HG03442 (cell line): ENCODE data around the gene TSPAN5.

Source experiments
- ATAC-seq: cut with Tn5 transposase; IDR thresholded peaks from one replicate; pipeline ENCODE4 v1.9.1; 2021; ENCODE audit warnings: mild to moderate bottlenecking, moderate library complexity; ENCODE audit not compliant: unreplicated experiment

Gene TSPAN5

DNA sequence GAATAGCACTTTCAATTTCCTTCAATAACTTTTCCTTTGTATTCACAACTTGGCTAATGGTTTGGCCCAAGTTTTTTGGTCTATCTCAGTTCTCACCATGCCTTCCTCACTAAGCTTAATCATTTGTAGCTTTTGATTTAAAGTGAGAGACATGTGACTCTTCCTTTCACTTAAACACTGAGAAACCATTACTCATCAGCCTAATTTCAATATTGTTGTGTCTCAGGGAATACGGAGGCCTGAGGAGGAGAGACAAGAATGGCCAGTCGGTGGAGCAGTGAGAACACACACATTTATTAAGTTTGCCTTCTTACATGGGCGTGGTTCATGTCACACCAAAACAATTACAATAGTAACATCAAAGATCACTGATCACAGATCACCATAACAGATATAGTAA lies 56.7 kb downstream of the TSPAN5 start:
- peak; percentile 74 for ATAC-seq

- no peak for ATAC-seq
Observed at GRCh38 chr4:98599617-98600205, 58.7 kb downstream of the TSPAN5 start.

- no peak for ATAC-seq
Observed at GRCh38 chr4:98586962-98587354, 71.5 kb downstream of the TSPAN5 start.

- no peak for ATAC-seq
Observed at GRCh38 chr4:98586291-98586961, 72.0 kb downstream of the TSPAN5 start.

DNA sequence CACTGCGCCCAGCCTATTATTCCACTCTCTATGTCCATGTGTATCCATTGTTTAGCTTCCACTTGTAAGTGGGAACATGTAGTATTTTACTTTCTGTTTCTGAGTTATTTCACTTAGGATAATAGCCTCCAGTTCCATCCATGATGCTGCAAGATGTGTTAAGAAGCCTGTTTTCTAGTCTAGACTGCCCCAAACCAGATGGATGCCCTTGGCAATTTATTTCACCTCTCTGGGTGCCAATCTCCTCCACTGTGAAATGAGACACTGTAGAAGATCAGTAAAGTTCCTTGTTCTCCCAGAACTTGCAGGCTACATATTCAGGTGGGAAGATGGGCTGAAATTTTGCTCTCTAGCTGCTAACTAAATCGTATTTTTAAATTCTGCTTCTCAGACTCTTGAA lies 72.8 kb downstream of the TSPAN5 start:
- no peak for ATAC-seq

- ATAC-seq, result no peak
Observed at GRCh38 chr4:98584265-98584664, 74.1 kb downstream of the TSPAN5 start.

GRCh38 chr4:98583265-98583664 lies 75.1 kb downstream of the TSPAN5 start:
- no peak for ATAC-seq

DNA sequence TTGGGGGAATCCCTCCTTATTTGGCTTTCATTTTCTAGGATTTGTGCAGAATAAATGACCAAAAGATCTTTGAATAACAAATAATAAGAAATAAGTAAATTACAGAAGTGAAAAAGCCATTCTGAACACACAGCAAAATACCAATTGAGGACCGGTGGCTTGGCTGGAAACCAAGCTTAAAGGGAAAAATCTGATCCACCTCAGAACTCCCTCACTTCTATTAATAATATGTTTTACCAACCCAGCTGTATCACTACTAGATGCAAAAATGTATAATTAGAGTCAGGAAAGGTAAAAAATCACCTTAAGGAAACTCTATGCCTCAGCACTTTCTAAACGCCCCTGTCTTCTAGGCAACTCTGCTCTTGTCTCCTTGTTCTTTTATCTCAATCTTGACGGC lies 77.3 kb downstream of the TSPAN5 start:
- no peak for ATAC-seq

- ATAC-seq, result no peak
Observed at GRCh38 chr4:98577956-98578355, 80.5 kb downstream of the TSPAN5 start.

GRCh38 chr4:98574816-98575215 lies 83.6 kb downstream of the TSPAN5 start:
- ATAC-seq, result no peak

DNA sequence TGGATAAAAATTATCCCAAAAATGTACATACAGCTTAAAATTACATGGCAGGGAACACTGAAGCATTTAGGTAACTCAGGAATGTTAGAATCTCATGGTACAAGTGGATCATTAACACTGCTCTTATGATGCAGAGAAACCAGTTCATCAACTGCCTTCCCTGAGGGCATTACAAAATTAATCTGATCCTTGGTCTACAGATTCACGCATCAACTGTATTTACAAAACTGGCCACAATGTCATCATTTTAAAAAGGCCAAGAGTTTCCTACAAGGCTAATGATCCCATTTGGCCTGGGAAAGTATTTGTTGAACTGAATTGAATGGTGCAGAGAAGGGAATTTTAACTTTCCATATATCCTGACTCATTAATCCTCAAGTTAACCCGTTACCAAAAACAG lies 84.6 kb downstream of the TSPAN5 start:
- no peak for ATAC-seq

DNA sequence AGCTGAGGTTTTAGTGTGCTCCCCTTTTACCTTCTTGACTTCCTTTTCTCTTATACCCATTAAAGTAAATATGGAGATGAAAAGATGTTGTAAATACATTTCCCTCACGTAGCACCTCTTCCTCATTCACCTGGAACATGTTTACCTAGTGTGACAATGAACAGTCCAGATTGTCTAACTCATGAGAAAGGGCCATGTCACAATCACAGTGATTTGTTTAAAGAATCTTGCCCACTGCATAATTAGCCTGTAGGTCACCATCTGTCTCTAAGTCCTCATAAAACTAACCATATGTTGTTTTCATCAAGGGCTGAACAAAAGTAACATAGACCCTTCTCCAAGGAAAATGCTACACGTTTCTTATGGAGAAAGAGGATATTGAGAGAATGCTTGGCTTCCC lies 85.7 kb downstream of the TSPAN5 start:
- no peak for ATAC-seq

GRCh38 chr4:98571161-98571786 lies 87.1 kb downstream of the TSPAN5 start:
- ATAC-seq, result no peak

DNA sequence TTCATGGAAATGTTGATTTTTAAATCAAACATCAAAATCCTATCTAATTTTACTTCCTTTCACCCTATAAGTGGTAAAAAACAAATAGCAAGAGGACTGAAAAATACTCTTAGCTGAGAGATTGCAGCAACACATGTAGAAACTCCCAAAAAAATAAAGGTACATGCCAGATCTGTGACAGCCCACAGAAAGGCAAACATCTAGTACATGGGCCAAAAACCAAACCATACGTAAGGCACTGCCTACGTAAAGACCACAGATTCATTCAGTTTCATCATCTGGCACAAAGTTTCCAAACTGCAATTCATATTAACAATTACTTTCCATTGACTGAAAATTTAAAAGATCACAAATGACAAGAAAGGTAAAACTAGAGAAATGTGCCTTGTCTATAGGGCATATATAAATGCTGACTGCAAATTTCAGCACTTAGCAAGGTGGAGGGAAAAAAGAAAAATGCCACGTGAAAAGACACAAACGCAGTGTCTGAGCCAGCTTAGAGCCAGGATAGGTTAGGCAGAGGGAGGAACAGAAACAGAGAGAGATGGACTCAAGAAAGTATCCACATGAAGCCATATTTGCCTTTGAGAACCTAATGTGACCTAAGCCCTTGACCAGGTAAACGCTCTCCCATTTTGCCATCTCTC lies 88.1 kb downstream of the TSPAN5 start:
- no peak for ATAC-seq

GRCh38 chr4:98568941-98569663 lies 89.3 kb downstream of the TSPAN5 start:
- no peak for ATAC-seq

DNA sequence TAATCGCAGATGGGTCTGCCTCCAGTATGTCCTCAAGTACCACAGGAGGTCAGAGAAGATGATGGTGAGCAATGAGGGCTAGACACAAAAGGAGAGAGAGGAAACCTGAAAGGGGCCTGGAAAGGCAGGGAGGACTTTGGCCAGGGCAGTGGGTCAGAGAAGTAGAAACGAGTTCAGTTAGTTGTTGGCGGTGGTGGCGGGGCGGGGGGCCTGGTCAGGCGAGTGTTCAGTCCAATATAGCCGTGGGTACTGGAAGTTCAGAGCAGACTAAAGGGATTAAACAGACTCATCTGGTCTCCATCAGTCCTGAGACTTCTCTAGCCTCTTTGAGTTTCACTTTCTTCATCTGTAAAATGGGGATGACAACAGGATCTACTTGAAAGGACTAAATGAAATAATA lies 90.8 kb downstream of the TSPAN5 start:
- no peak for ATAC-seq

GRCh38 chr4:98566361-98567008 lies 91.9 kb downstream of the TSPAN5 start:
- ATAC-seq, result no peak

DNA sequence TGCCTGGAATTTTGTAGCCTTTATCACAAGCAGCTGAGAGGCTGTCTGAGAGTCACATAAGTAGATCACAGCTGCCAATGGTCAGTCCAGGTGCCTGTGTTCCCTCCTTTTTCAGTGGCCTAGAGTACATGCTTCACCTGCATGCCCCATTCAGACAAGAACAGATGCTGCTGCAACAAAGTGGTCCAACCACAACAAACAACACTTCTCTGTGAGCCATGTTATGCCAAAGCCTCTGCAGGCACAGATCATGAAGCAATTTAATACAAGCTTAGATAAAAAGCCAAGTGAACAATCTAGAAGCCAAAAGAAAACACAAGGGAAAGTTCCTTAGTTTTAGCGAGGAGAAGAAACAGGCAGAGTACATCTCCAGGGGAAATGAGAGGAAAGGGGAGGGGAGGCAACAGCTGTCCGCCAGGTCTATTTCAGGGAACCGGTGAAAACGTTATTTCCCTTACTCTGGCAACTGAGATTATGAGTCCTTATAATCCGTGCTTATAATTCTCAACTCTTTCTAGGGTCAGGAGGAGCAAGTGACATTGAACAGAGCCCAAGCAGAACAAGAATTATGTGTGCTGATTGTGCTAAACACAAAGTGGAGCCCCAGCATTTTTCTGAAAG lies 92.6 kb downstream of the TSPAN5 start:
- no peak for ATAC-seq

- no peak for ATAC-seq
Observed at GRCh38 chr4:98564852-98565251, 93.6 kb downstream of the TSPAN5 start.

DNA sequence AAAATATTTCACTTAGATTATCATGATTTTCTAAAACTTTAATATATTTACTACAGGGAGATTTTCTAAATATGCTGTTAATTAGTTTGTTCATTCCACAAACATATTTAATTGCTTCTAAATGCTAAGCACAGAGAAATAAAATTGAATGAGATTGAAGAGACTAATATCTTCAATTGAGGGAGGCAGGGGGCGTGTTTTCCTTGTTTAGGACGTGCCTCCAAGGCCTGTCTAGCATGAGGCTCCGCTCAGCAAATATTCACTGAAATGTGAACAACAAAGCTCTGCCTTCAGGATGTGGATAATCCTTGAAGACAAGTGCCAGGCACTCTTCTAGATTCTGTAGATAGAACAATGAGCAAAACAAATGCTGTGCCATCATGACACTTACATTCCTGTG lies 98.1 kb downstream of the TSPAN5 start:
- ATAC-seq, result no peak
